ENCODE data around the gene CD226. TPM values are rescaled to one million over a fixed set of nuclear protein-coding genes. Genes with fewer than 3 reads are reported as not detected.
"Not testable (repeated sequence)": the region's sequence is repeated elsewhere in the genome, so short reads cannot be mapped to it uniquely, and the experiment has no call there.

CD226 gene
- total RNA-seq, 1 experiment from 2014 or later = 0.69 TPM

DNA sequence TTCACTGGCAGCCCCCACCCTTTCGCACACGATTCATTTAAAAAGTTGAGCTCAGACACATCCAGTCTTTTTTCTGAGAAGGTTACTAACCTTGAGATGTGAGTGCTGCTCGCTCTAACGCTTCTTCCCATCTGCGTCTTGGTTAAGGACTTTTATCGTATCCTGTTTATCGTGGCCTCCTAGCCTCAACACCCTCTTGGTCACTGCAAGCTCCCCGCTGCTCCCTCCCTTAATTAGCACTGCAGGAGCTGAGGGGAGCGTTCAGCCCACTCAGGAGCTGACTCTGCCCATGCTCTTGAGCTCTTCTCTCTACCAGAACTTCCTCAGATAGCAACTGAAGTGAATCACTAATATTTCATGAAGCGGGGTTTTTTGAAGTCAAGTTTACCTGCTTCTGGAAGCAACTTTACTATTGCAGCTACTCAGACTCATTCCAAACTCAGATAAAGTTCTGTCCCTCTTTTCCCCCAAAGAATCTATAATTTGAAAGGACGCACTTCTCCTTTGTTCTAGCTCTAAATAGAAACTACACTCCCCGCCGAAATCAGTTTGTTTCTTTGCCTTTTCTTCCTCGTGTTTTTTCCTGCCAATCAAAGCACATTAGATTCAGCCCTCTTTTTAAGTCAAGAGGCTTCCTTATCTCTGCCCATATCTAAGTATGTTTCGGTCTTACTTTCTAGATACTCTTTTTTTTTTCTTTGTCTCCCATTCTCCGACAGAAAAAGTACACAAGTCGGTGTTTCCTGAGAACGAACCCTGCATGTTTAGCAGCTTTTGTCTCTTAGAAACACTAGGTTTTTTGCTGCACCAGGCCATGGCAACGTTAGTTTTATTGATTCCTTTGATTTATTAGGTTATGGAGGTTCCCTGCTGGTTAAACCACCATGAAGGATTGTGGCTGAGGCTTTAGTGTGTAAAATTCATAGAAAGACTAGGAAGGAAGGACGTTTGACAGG is 9.3 kb upstream of the CD226 start:
- DNase-seq (ENCODE audit: low read depth) = no peak

- DNase-seq (ENCODE audit: low read depth) = no peak
These were observed 8.4 kb upstream of the CD226 start for GRCh38 chr18:69956057-69956456.

DNA sequence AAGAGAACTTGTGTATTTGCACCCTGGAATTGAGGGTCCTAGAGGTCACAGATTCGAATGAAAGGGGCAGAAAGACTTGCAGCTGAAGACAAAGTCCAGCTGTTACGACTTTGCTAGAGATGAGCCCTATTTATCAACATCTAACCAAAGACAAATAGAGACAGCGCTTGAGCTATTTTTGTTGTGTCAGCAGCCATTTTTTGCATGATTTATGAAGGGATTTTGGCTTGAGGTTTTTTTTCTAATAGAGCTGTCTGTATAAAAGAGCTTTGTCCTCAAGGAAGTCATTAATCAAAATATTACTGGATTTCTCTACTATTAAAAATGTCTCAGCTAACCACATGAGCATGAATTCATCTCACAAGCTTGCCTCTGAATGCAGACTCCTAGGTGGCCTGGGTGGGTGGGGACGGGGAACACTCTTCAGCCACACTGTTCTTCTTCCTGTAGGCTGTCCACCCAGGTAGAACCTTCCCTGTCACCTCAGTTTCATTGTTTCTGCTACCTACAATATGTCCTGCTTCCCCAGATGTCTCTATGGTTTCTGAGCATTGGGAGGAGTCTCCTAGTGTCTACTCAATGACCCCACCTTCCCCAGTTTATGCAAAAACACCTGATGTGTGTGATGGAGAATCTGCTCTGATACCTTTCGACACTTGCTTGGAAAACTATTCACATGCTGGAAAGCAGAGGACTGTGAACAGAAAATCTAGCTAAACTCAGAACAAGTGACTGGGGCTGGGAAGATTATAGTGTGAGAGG is 7.2 kb upstream of the CD226 start:
- DNase-seq (ENCODE audit: low read depth) = no peak

- no peak for DNase-seq (ENCODE audit: low read depth)
These were observed 5.5 kb upstream of the CD226 start for GRCh38 chr18:69953191-69953590.

GRCh38 chr18:69951182-69951581 is 3.5 kb upstream of the CD226 start:
- DNase-seq (ENCODE audit: low read depth) = no peak

DNA sequence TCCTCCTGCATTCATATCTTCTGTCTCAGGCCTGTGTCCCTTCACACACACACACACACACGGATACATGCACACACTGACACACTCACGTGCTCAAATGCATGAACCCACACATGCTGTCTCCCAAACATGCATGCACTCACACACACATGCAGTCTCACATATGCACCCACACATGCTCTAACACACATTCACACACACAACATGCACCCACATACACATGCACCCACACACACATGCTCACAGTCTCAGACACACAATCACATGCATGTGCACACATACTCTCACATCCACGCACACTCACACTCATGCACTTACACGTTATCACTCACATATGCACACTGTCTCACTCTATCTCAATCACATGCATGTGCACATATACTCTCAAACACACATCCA is 1.9 kb upstream of the CD226 start:
- no peak for DNase-seq (ENCODE audit: low read depth)

DNA sequence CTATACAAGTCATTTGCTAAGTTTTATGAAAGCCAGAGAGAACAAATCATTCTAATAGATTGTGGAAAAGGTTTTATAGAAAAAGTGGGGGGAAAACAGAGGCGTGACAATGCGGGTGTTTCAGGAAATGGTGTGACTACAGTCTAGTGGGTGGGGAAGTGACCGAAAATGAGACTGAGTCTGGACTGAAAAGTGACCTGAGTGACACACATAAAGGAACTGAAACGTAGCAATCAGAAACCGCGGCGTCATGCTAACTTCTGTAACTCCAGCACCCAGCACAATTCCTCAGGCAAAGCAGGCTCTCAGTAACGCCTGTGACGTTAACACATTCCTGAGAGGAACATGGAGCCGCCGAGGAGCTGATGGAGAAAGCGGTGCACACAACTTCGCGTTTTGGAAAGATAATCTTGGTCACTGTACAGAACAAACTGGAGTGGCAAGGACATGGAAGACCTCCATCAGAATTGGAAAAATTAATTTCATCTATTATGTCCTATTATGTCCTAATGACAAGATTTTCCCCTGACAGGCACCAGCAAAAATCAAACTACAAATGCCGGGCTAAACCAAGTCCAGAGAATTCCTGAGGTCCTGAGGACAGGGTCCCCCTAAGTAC is 1.4 kb upstream of the CD226 start:
- peak; percentile 8 for DNase-seq (ENCODE audit: low read depth)

DNA sequence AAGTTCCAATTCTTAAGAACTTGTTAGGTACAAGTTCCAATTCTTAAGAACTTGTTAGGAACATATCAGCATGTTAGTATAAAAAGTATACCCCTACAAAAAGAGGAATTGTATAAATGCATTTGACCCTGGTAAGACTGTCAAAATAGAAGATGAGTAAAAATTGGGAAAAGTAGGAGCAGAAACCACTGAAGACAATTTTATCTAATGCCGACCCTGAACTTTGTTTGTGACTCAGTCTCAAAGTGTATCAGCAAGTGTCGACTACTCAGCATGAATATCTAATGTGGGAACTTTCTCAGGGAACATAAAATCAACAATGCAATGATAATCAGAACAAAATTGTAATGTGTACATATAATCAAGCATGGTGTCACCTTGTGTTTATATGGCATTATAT is 583 bp upstream of the CD226 start:
- DNase-seq (ENCODE audit: low read depth) = no peak

DNA sequence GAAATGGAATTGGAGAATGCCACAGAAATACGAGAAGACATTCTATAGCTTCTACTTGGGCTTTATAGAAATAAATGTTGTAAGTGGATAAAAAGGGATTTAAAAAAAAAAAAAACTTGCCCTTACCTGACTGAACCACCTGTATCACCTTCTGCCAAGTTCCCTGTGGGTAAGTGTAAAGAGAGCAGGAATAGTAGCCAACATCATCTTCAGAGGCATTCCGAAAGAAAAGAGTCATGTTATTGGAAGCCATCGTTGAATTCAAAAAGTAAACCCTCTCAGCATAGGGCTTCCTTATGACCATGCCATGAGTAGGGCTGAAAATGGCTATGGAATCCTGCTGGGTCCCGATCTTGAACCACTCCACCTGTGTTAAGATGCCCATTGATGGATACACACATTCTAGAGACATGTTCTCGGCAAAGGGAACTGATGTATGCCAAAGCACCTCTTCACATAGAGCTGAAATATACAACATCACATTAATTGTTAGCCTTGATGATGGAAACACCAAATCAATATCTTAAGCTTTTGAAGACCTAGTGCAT is 991 bp downstream of the CD226 start:
- no peak for DNase-seq (ENCODE audit: low read depth)

- DNase-seq (ENCODE audit: low read depth) = no peak
These were observed 2.2 kb downstream of the CD226 start for GRCh38 chr18:69945220-69946114.

- DNase-seq (ENCODE audit: low read depth) = no peak
These were observed 3.2 kb downstream of the CD226 start for GRCh38 chr18:69944436-69944835.

DNA sequence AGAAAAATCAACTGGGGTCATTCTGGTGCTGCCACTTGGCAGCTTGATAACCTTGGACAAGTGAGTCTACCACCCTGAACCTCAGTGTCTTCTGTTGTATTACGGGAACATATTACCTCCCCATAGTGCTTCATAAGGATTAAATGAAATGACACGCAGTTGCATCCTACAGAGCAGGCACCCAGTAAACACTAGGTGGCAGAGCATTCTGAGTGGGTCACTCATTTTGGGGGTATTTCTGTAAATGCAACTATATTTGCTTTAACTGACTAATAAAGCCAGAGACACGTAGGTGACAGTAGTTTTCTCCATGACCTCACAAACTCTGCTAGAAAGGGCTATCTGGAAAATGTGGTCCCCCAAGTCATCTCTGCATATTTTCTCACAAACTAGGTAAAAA is 4.7 kb downstream of the CD226 start:
- DNase-seq (ENCODE audit: low read depth) = no peak

DNA sequence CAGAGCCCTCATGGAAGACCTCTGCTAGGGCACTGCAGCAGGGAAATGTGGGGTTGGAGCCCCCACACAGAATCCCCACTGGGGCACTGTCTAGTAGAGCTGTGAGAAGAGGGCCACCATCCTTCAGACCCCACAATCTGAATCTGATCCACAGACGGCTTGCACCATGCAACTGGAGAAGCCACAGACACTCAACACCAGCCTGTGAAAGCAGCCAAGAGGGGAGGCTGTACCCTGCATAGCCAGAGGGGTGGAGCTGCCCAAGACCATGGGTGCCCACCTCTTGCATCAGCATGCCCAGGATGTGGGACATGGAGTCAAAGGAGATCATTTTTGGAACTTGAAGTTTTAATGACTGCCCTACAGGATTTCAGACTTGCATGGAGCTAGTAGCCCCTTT is 6.5 kb downstream of the CD226 start:
- DNase-seq (ENCODE audit: low read depth) = no peak

DNA sequence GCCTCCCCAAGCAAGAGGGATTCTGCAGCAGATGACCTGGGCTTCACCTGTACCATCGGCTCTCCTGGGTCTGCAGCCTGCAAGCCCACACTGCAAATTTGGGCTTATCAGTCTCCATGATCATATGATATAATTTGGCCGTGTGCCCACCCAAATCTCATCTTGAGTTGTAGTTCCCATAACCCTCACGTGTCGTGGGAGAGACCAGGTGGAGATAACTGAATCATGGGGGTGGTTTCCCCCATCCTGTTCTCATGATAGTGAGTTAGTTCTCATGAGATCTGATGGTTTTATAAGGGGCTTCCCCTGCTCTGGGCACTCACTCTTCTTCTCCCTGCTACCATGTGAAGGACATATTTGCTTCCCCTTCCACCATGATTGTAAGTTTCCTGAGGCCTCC is 7.9 kb downstream of the CD226 start:
- not testable (repeated sequence) for DNase-seq (ENCODE audit: low read depth)

DNA sequence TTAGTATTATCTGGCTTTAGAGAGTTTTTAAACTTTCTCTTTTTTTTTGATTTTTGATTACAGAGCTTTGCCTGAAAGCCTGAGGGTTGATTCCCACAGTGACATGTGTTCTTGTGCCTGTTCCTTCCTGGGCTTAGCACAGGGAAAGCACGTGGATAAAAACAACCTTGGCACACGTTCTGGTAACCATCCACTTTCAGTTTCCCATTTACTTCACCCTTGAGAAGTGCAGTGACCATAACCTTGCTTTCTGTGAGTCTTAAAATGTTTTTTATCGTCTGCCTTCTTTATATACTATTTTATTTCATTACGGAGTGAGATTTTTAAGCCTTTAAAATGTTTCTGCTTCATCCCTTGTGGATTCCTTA is 11.5 kb downstream of the CD226 start:
- peak; percentile 8 for DNase-seq (ENCODE audit: low read depth)

- DNase-seq (ENCODE audit: low read depth) = peak; percentile 88
These were observed 12.1 kb downstream of the CD226 start for GRCh38 chr18:69935319-69936190.

GRCh38 chr18:69934601-69935265 is 12.9 kb downstream of the CD226 start:
- no peak for DNase-seq (ENCODE audit: low read depth)

DNA sequence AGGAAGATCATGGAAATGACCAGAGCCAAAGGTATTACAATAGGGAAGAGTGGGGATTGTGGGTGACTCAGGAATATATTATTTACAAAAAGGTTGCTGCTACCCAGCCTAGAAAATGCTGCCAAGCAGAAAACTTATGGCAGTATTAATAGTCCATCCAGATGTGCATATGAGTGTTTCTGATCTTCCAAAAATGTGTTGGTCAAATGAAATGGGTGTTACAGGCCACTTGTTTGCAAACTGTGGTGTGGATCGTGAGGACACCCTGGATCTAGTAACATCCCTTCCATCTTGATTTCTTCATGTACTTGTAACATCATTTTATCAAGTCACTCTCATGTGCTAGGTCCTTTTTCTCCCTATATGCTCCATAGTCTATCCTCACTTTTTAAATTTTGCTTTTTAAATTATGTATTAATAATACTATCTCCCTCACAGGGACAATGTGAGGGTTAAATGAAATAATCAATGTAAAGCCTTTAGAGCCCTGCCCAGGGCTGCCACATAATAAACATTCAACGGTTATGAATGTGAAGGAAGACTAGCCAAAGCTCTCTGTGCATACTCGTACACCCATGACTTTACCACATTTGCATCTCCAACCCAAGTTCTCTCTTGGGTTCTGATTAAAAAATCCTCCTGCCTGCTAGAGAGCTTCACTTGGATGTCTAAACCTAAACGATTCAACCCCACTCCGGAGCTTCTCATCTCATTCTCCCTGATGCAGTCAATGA is 18.5 kb downstream of the CD226 start:
- no peak for DNase-seq (ENCODE audit: low read depth)

DNA sequence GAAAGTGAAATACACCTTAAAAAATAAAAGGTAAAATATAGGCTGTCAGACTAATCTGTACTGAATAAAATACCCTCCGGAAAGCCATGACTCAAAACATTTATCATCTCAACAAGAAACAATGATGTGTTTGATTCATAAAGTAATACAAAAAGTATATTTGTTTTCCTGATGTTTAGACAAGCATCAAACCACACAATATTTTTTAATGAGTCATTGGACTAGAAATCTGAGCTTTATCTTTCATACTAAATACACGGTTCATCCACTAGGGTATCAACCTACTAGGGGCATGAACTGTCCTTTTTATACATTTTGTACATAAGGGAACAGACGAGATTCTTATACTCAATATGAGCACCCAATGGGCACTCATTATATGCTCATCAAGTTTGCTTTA is 31.3 kb downstream of the CD226 start:
- peak; percentile 54 for DNase-seq (ENCODE audit: low read depth)

All from LHCN-M2 (cell line).